DOHH2 (cell line): ENCODE measurements around the gene MAML2.

Source experiments
- H3F3A ChIP-seq: fragments of 200-600 bp; sonication (generic), shearing (Covaris generic); 2 replicates; pipeline ENCODE4 v1.6.0; 2016; ENCODE audit warnings: antibody characterized with exemption, mild to moderate bottlenecking; ENCODE audit not compliant: control insufficient read depth, insufficient read depth
- H3K27ac ChIP-seq: fragments of 200-600 bp; sonication (generic); 2 replicates; pipeline ENCODE4 v1.5.1; 2014; ENCODE audit warnings: low read depth, mild to moderate bottlenecking, low read length, moderate library complexity
- H3K27me3 ChIP-seq: fragments of 200-600 bp; sonication (generic); 2 replicates; pipeline ENCODE4 v1.6.1; 2014; ENCODE audit warnings: mild to moderate bottlenecking, low read length, mixed read lengths; ENCODE audit not compliant: control insufficient read depth
- H3K36me3 ChIP-seq: fragments of 200-600 bp; sonication (generic); 2 replicates; pipeline ENCODE4 v1.6.1; 2014; ENCODE audit warnings: mild to moderate bottlenecking, low read length, moderate library complexity, mixed read lengths; ENCODE audit not compliant: control insufficient read depth
- H3K4me1 ChIP-seq: fragments of 200-600 bp; sonication (generic); 2 replicates; pipeline ENCODE4 v1.6.1; 2014; ENCODE audit warnings: mild to moderate bottlenecking, low read length, mixed read lengths; ENCODE audit not compliant: control insufficient read depth
- H3K4me2 ChIP-seq: fragments of 200-600 bp; sonication (generic); 2 replicates; pipeline ENCODE4 v1.6.0; 2014; ENCODE audit warnings: mild to moderate bottlenecking, low read length, moderate library complexity
- H3K4me3 ChIP-seq: fragments of 200-600 bp; sonication (generic); 2 replicates; pipeline ENCODE4 v1.5.1; 2014; ENCODE audit warnings: mild to moderate bottlenecking, low read length, mixed read lengths
- H3K79me2 ChIP-seq: fragments of 200-600 bp; sonication (generic); 2 replicates; pipeline ENCODE4 v1.6.1; 2014; ENCODE audit warnings: mild to moderate bottlenecking, low read length, mixed read lengths; ENCODE audit not compliant: control insufficient read depth
- H3K9me2 ChIP-seq: fragments of 200-600 bp; sonication (generic); replicated peaks from 2 replicates; pipeline ENCODE4 v1.6.1; 2014; ENCODE audit warnings: mild to moderate bottlenecking, low read length, mixed read lengths; ENCODE audit not compliant: control insufficient read depth
- H3K9me3 ChIP-seq: fragments of 200-600 bp; sonication (generic); 2 replicates; pipeline ENCODE4 v1.6.1; 2014; ENCODE audit warnings: antibody characterized with exemption, low read length, mixed read lengths; ENCODE audit not compliant: control insufficient read depth, insufficient read depth
- H4K20me1 ChIP-seq: fragments of 200-600 bp; sonication (generic); 2 replicates; pipeline ENCODE4 v1.6.0; 2014; ENCODE audit warnings: low read depth, mild to moderate bottlenecking, antibody characterized with exemption, low read length, moderate library complexity; ENCODE audit not compliant: control insufficient read depth, insufficient read depth
- EZH2phosphoT487 ChIP-seq: fragments of 200-600 bp; sonication (generic); IDR thresholded peaks from 2 replicates; pipeline ENCODE4 v1.6.1; 2017; ENCODE audit warnings: borderline replicate concordance, mild to moderate bottlenecking, antibody characterized with exemption, low read length, moderate library complexity, mixed read lengths
- TF ChIP-seq, protein P1 (sequence below): fragments of 200-600 bp; sonication (generic); IDR thresholded peaks from one replicate; pipeline ENCODE4 v1.5.1; 2014; ENCODE audit warnings: antibody characterized with exemption, mild to moderate bottlenecking, low read depth, low read length; ENCODE audit not compliant: poor library complexity, severe bottlenecking

The MAML2 gene

DNA sequence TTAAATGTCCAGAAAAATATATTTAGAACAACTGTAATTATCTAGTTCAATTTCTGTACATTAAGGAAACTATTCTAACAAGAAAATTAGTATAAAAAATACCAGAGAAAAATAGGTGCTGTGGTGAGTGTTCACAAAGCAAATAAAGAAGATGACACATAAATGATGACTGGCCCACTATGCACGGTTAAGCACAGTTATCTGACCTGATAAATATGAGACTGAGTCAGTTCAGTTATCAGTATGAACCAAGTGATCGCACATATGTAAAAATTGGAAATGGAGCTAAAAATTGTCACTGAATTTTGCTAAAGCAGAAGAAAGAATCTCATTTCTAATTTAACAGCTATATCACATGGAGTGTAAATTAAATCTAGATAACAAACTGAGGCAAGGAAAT lies 18.8 kb upstream of the MAML2 start:
- TF ChIP-seq, protein P1, sequence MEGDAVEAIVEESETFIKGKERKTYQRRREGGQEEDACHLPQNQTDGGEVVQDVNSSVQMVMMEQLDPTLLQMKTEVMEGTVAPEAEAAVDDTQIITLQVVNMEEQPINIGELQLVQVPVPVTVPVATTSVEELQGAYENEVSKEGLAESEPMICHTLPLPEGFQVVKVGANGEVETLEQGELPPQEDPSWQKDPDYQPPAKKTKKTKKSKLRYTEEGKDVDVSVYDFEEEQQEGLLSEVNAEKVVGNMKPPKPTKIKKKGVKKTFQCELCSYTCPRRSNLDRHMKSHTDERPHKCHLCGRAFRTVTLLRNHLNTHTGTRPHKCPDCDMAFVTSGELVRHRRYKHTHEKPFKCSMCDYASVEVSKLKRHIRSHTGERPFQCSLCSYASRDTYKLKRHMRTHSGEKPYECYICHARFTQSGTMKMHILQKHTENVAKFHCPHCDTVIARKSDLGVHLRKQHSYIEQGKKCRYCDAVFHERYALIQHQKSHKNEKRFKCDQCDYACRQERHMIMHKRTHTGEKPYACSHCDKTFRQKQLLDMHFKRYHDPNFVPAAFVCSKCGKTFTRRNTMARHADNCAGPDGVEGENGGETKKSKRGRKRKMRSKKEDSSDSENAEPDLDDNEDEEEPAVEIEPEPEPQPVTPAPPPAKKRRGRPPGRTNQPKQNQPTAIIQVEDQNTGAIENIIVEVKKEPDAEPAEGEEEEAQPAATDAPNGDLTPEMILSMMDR: no peak
- no peak for TF ChIP-seq EZH2phosphoT487
- Histone ChIP-seq H3F3A (no peaks in the 10 kb centered on the region), H3K9me2 (no peaks in the 10 kb centered on the region), H3K79me2 (no peaks in the 10 kb centered on the region), H3K4me1 (peaks cover under 1% of the 10 kb centered on the region; the same call in 1 of the 2 replicates), H3K4me3 (no peak overlapping the region), H3K9me3 (no peaks in the 10 kb centered on the region), H4K20me1 (no peaks in the 10 kb centered on the region), H3K27me3 (no peaks in the 10 kb centered on the region), H3K27ac (no peak overlapping the region), H3K4me2 (no peak overlapping the region), H3K36me3 (peaks cover 21% of the 10 kb centered on the region)

DNA sequence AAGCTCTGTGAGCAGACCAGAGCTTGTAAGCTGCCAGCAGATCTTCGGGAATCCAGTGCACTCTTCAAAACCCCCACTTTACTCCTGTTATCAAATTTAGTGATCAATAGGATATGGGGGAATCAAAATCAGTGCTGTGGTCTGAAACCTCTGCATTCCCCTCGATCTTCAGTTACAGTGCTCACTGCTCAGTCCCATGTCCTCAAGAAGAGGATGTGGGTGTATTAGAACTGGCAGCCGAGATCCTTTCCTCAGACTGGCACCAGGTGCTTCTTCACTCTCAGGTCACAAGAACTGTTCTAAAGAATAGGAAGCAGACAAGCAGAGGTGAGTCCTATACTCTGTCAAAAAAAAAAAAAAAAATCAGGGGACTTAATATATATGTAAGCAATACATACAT lies 15.3 kb upstream of the MAML2 start:
- Histone ChIP-seq H3K79me2 (no peaks in the 10 kb centered on the region), H3K9me2 (no peaks in the 10 kb centered on the region), H3K4me2 (no peak overlapping the region), H4K20me1 (no peaks in the 10 kb centered on the region), H3K4me3 (no peak overlapping the region), H3K27ac (no peak overlapping the region), H3K36me3 (peaks cover 27% of the 10 kb centered on the region), H3K27me3 (no peaks in the 10 kb centered on the region), H3K4me1 (no peaks in the 10 kb centered on the region), H3F3A (no peaks in the 10 kb centered on the region), H3K9me3 (no peaks in the 10 kb centered on the region)
- no peak for TF ChIP-seq EZH2phosphoT487
- TF ChIP-seq, protein P1: no peak

DNA sequence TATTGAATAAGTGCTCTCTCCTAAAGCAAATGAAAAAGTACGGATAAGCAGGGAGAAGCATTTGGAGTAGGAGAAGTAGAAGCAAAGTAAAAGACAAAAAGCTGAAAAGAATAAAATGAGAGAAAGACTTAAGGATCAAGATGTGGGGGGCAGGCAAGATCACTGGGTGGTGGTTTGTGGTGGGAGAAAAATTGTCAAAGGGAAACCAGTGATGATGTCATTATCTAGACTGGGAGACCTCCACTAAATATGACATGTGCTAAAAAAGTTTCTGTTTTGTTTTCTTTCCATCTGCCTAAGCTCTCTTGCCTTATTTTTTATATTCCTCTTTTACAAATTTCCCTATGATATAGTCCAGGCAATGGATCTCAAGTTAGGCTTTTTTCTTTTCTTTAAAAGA lies 14.8 kb upstream of the MAML2 start:
- H3K4me2 ChIP-seq: no peak overlapping the region
- no peaks in the 10 kb centered on the region for H3K9me2 ChIP-seq
- no peak overlapping the region for H3K27ac ChIP-seq
- H3K27me3 ChIP-seq: no peaks in the 10 kb centered on the region
- H3K79me2 ChIP-seq: no peaks in the 10 kb centered on the region
- H3F3A ChIP-seq: no peaks in the 10 kb centered on the region
- no peaks in the 10 kb centered on the region for H3K4me1 ChIP-seq
- TF ChIP-seq, protein P1: no peak
- TF ChIP-seq EZH2phosphoT487: no peak
- no peaks in the 10 kb centered on the region for H3K9me3 ChIP-seq
- H4K20me1 ChIP-seq: no peaks in the 10 kb centered on the region
- no peak overlapping the region for H3K4me3 ChIP-seq
- H3K36me3 ChIP-seq: peaks cover 27% of the 10 kb centered on the region

DNA sequence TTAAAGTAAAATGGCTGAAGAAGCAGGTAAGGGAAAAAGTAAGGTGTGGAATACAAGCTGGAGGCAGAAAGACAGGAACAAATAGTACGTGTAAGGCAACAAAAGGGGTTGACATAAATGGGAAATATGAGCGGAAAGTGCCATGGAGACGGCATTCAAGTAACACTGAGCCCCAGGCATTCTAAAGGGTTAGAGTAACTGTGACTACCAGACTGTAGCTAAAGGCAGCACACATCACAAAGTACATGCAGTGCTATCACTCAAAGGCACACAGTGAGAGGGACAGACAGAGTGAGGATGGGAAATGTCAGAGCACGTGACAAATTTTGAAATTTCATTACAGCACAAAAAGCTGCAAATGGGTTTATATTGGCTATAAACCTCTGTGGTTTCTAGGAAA lies 13.9 kb upstream of the MAML2 start:
- no peaks in the 10 kb centered on the region for H3K27me3 ChIP-seq
- H4K20me1 ChIP-seq: no peaks in the 10 kb centered on the region
- no peaks in the 10 kb centered on the region for H3K9me2 ChIP-seq
- H3K36me3 ChIP-seq: peaks cover 23% of the 10 kb centered on the region
- no peak overlapping the region for H3K4me2 ChIP-seq
- TF ChIP-seq, protein P1: no peak
- no peak for TF ChIP-seq EZH2phosphoT487
- no peak overlapping the region for H3K27ac ChIP-seq
- no peaks in the 10 kb centered on the region for H3F3A ChIP-seq
- no peak overlapping the region for H3K4me3 ChIP-seq
- H3K79me2 ChIP-seq: no peaks in the 10 kb centered on the region
- H3K4me1 ChIP-seq: no peaks in the 10 kb centered on the region
- no peaks in the 10 kb centered on the region for H3K9me3 ChIP-seq
